ENCODE data around the gene NPEPL1.

NPEPL1 gene

GRCh38 chr20:58657986-58658385 is 34.6 kb upstream of the NPEPL1 start:
- in situ Hi-C loops (cut with MboI; ENCODE audit: low sequenced_read_pairs) = no loop called here

- in situ Hi-C loops (cut with MboI; ENCODE audit: low sequenced_read_pairs) = no loop called here
These were observed 33.8 kb upstream of the NPEPL1 start for GRCh38 chr20:58658760-58659159.

- in situ Hi-C loops (cut with MboI; ENCODE audit: low sequenced_read_pairs) = no loop called here
These were observed 32.8 kb upstream of the NPEPL1 start for GRCh38 chr20:58659841-58660240.

- in situ Hi-C loops (cut with MboI; ENCODE audit: low sequenced_read_pairs) = no loop called here
These were observed 31.6 kb upstream of the NPEPL1 start for GRCh38 chr20:58660855-58661597.

GRCh38 chr20:58661598-58662473 is 30.8 kb upstream of the NPEPL1 start:
- in situ Hi-C loops (cut with MboI; ENCODE audit: low sequenced_read_pairs) = no loop called here

GRCh38 chr20:58664331-58664730 is 28.3 kb upstream of the NPEPL1 start:
- in situ Hi-C loops (cut with MboI; ENCODE audit: low sequenced_read_pairs) = no loop called here

GRCh38 chr20:58664883-58665282 is 27.7 kb upstream of the NPEPL1 start:
- in situ Hi-C loops (cut with MboI; ENCODE audit: low sequenced_read_pairs) = no loop called here

GRCh38 chr20:58665606-58666005 is 27.0 kb upstream of the NPEPL1 start:
- in situ Hi-C loops (cut with MboI; ENCODE audit: low sequenced_read_pairs) = no loop called here

GRCh38 chr20:58666702-58667101 is 25.9 kb upstream of the NPEPL1 start:
- in situ Hi-C loops (cut with MboI; ENCODE audit: low sequenced_read_pairs) = no loop called here

GRCh38 chr20:58667975-58668374 is 24.6 kb upstream of the NPEPL1 start:
- in situ Hi-C loops (cut with MboI; ENCODE audit: low sequenced_read_pairs) = no loop called here

GRCh38 chr20:58668901-58669286 is 23.7 kb upstream of the NPEPL1 start:
- in situ Hi-C loops (cut with MboI; ENCODE audit: low sequenced_read_pairs) = no loop called here

- in situ Hi-C loops (cut with MboI; ENCODE audit: low sequenced_read_pairs) = no loop called here
These were observed 23.2 kb upstream of the NPEPL1 start for GRCh38 chr20:58669287-58670006.

- in situ Hi-C loops (cut with MboI; ENCODE audit: low sequenced_read_pairs) = no loop called here
These were observed 22.5 kb upstream of the NPEPL1 start for GRCh38 chr20:58670102-58670501.

GRCh38 chr20:58670659-58671058 is 21.9 kb upstream of the NPEPL1 start:
- in situ Hi-C loops (cut with MboI; ENCODE audit: low sequenced_read_pairs) = no loop called here

- in situ Hi-C loops (cut with MboI; ENCODE audit: low sequenced_read_pairs) = no loop called here
These were observed 19.5 kb upstream of the NPEPL1 start for GRCh38 chr20:58673119-58673518.

- in situ Hi-C loops (cut with MboI; ENCODE audit: low sequenced_read_pairs) = no loop called here
These were observed 17.4 kb upstream of the NPEPL1 start for GRCh38 chr20:58675146-58675584.

- in situ Hi-C loops (cut with MboI; ENCODE audit: low sequenced_read_pairs) = no loop called here
These were observed 17.0 kb upstream of the NPEPL1 start for GRCh38 chr20:58675641-58676040.

GRCh38 chr20:58676161-58676560 is 16.4 kb upstream of the NPEPL1 start:
- in situ Hi-C loops (cut with MboI; ENCODE audit: low sequenced_read_pairs) = no loop called here

- in situ Hi-C loops (cut with MboI; ENCODE audit: low sequenced_read_pairs) = no loop called here
These were observed 15.5 kb upstream of the NPEPL1 start for GRCh38 chr20:58677079-58677604.

GRCh38 chr20:58677808-58678207 is 14.8 kb upstream of the NPEPL1 start:
- in situ Hi-C loops (cut with MboI; ENCODE audit: low sequenced_read_pairs) = no loop called here

GRCh38 chr20:58678806-58679205 is 13.8 kb upstream of the NPEPL1 start:
- in situ Hi-C loops (cut with MboI; ENCODE audit: low sequenced_read_pairs) = no loop called here
